GM18868 (cell line): ENCODE results near the gene ATP8B2.
A peak's percentile ranks its signal among the peaks of the same experiment; 100 is the strongest.
"Not testable (repeated sequence)": the region's sequence is repeated elsewhere in the genome, so short reads cannot be mapped to it uniquely, and the experiment has no call there.

Experiments used
- ATAC-seq: cut with Tn5 transposase; IDR thresholded peaks from one replicate; pipeline ENCODE4 v1.9.1; 2021; ENCODE audit warnings: mild to moderate bottlenecking, moderate library complexity; ENCODE audit not compliant: unreplicated experiment

Gene ATP8B2, protein sequence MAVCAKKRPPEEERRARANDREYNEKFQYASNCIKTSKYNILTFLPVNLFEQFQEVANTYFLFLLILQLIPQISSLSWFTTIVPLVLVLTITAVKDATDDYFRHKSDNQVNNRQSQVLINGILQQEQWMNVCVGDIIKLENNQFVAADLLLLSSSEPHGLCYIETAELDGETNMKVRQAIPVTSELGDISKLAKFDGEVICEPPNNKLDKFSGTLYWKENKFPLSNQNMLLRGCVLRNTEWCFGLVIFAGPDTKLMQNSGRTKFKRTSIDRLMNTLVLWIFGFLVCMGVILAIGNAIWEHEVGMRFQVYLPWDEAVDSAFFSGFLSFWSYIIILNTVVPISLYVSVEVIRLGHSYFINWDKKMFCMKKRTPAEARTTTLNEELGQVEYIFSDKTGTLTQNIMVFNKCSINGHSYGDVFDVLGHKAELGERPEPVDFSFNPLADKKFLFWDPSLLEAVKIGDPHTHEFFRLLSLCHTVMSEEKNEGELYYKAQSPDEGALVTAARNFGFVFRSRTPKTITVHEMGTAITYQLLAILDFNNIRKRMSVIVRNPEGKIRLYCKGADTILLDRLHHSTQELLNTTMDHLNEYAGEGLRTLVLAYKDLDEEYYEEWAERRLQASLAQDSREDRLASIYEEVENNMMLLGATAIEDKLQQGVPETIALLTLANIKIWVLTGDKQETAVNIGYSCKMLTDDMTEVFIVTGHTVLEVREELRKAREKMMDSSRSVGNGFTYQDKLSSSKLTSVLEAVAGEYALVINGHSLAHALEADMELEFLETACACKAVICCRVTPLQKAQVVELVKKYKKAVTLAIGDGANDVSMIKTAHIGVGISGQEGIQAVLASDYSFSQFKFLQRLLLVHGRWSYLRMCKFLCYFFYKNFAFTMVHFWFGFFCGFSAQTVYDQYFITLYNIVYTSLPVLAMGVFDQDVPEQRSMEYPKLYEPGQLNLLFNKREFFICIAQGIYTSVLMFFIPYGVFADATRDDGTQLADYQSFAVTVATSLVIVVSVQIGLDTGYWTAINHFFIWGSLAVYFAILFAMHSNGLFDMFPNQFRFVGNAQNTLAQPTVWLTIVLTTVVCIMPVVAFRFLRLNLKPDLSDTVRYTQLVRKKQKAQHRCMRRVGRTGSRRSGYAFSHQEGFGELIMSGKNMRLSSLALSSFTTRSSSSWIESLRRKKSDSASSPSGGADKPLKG

DNA sequence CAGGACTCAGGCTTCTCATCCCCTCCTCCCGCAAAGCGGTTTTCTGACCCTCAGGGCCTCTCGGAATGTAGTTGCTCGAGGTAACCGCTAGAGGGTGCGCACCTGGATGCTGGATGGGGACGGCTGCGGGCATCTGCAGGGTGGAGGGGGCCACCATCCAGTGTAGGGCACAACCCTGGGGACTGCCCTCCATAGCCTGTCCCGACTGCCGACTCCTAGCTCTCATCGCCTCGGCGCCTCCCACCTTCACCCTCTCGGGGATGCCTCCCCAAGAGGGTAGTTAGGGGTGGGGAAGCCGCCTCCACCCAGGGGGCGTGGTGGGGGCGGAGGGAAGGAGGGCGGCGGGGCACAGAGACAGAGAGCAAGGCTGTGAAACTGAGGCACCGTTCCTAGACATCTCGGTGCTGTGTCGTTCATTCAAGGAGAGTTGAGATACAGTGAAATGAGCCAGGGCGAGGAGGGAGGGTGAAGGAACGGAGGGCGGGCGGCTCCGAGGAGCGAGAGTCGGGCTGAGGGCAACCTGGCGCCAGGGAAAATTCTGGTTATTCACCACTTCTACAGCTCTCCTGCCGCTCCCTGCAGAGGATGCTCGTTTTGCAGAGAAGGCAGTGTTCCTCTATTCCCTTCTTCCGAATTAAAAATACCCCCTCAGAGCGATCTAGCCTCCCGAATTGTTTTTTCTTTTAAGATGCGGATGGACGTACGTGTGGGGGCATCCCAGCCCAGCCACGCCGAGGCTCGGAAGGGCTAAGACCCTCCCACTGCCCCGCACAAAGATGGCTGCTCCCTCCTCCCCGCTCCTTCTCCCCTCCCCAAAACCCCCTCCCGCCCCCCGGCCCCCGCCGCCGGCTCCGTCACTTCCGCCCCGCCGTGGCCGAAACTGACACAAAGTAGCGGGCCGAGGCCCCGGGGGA is at the start of gene ATP8B2:
TSS of gene ATP8B2 (plus strand) at position 857 of the 914 bp plus-strand sequence. CDS start 2,617 bp downstream, outside the sequence.
- peak; percentile 54 for ATAC-seq

DNA sequence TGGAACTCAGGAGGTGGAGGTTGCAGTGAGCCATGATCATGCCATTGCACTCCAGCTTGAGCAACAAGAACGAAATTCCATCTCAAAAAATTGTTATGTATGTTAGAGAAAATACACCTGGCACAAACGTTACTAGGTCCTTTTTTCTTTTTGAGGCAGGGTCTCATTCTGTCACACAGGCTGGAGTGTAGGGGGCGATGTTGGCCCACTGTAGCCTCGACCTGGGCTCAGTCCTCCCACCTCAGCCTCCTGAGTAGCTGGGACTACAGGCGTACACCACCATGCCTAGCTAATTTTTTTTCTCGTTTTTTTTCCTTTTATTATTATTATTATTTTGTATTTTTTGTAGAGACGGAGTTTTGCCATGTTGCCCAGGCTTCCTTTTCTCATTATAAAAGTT is 48.5 kb upstream of the ATP8B2 start:
- no peak for ATAC-seq

DNA sequence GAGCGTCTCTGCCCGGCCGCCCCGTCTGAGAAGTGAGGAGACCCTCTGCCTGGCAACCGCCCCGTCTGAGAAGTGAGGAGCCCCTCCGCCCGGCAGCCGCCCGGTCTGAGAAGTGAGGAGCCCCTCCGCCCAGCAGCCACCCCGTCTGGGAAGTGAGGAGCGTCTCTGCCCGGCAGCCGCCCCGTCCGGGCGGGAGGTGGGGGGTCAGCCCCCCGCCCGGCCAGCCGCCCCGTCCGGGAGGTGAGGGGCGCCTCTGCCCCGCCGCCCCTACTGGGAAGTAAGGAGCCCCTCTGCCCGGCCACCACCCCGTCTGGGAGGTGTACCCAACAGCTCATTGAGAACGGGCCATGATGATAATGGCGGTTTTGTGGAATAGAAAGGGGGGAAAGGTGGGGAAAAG is 37.7 kb upstream of the ATP8B2 start:
- ATAC-seq = not testable (repeated sequence)

DNA sequence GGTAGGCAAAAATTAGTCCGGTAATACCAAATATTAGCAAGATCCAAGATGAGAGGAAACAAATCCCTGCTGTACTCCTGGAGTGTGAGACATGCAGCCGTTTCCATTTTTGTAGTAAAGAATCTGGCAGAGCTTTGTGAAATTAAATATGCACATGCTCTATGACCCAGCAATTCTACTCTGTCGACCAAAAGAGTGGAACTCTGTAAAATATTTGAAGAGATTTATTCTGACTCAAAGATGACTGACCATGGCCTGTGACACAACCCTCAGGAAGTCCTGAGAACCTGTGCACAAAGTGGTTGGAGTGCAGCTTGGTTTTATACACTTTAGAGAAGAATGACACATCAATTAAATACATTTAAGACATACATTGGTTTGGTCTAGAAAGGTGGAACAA is 36.7 kb upstream of the ATP8B2 start:
- ATAC-seq = no peak

DNA sequence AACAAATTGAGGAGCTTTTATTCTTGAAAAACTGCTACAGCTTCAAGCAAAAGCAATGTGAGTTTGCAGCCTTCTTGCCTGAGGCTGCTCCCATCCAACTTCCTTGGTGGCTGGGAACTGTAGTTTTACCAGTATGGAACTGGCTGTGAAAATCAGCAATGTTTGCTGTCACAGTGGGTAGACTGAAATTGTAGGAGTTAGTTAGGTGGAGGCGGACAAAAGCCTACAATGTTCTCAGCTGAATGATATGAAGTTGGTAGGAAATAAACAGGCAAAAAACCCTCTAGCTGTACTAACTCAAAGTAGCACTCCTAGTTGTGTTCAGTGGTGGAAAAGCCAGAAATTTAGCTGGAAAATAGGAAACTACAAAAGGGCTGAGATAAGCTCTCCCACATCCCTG is 34.4 kb upstream of the ATP8B2 start:
- no peak for ATAC-seq

DNA sequence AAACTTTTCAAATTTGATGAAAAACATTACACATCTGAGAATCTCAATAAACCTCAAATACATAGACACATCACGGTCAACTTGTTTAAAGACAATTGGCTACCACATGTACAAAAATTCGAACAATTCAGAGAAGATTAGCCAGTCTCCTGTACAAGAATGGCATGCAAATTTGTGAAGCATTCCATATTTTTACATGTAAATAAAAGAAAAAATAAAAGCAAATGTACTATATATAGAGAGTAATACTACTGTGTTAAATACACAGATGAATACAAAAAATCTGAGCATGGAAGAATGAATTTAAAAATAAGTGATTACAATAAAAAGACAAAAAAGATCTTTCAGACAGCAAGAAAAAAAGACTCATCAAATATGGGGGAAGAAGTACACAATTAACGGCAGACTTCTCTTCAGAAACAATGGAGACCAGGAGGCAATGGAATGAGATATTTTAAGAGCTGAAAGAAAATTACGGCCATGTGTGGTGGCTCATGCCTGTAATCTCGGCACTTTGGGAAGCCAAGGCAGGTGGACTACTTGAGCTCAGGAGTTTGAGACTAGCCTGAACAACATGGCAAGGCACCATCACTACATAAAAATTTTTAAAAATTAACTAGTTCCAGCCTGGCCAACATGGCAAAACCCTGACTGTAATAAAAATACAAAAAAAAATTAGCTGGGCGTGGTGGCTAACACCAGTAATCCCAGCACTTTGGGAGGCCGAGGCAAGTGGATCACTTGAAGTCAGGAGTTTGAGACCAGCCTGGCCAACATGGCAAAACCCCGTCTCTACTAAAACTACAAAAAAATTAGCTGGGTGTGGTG is 29.7 kb upstream of the ATP8B2 start:
- no peak for ATAC-seq

DNA sequence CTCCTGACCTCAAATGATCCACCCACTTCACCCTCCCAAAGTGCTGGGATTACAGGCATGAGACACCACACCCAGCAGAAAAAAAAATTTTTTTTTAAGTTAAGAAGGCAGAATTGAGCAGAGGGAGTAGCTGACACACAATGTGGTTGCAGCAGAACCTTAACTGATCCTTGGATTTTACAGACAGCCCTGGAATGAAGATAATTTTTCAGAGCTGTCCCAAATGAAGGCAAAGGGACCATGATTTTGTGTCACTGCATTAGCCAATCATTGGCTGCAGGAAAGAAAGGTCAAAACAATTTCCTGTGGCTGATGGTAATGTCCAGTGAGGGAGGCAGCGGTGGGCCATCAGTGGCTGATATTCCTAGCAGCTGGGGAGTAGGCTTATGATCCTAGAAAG is 23.7 kb upstream of the ATP8B2 start:
- ATAC-seq = no peak

DNA sequence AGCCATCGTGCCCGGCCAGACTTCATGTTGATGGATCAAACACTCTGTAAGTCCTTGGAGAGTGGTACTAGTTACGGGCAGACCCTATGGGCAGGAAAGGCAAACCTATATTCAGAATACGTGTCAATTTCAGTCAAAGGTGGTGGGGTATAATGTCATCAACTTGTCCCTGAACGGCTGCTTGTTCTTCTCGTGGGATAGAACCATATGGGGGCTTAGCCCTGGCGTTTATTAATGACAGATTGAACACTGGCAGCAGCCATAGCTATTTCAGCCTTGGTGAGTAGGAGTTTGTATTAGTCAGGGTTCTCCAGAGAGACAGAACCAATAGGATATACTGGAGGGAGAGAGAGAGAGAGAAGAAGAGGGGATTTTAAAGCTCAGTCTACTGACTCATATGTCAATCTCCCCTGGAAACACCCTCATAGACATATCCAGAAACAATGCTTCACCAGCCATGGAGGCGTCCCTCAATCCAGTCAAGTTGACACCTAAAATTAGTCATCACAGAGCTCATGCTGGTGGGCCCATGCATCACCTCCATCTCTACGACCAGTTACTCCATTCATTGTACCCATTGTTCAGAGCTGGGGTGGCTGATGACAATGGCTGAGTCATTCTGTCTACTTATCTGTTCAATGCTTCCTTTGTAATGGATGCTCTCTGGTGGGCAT is 20.5 kb upstream of the ATP8B2 start:
- no peak for ATAC-seq

DNA sequence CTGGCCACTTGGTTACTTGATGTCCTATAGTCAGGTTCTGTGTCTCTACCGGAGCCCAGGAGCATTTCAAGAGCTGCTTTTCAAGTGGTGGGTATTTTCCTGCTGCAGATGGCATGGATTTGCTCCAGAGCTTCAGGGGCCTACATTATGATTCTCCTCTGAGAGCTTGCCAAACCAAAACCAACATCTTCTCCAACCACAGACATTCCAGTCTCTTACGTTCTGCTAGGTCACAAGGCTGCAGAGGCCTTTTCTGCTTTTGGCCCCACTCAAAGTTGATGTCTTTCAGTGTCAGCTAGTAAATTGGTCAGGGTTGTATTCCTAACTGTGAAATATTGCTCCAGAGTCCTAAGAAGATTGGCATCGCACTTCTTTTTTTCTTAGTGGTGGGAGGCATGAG is 19.2 kb upstream of the ATP8B2 start:
- ATAC-seq = no peak

DNA sequence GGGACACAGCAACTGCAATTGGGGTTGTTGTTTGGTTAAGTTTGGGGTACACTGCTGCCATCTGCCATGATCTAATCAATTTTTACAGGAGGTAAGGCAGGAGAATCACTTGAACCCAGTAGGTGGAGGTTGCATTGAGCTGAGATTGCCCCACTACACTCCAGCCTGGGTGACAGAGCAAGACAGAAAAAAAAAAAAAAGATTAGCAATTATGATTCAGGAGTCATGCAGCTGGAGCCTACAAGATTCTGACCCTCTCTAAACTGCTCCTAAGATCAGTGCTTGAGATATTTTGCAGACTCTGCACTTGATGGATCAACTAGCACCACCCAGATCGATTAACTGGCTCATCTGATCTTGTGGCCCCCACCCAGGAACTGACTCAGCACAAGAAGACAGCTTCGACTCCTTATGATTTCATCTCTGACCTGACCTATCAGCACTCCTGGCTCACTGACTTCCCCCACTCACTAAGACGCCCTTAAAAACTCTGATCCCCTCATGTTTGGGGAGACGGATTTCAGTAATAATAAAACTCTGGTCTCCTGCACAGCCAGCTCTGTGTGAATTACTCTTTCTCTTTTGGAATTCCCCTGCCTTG is 17.6 kb upstream of the ATP8B2 start:
- ATAC-seq = not testable (repeated sequence)

DNA sequence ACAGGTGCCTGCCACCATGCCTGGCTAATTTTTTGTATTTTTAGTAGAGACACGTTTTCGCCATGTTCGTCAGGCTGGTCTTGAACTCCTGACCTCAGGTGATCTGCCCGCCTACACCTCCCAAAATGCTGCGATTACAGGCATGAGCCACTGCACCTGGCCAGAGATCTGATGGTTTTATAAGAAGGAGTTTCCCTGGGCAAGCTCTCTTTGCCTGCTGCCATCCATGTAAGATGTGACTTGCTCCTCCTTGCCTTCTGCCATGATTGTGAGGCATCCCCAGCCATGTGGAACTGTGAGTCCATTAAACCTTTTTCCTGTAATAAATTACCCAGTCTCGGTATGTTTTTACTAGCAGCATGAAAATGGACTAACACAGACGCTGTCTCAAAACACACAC is 16.2 kb upstream of the ATP8B2 start:
- ATAC-seq = not testable (repeated sequence)

DNA sequence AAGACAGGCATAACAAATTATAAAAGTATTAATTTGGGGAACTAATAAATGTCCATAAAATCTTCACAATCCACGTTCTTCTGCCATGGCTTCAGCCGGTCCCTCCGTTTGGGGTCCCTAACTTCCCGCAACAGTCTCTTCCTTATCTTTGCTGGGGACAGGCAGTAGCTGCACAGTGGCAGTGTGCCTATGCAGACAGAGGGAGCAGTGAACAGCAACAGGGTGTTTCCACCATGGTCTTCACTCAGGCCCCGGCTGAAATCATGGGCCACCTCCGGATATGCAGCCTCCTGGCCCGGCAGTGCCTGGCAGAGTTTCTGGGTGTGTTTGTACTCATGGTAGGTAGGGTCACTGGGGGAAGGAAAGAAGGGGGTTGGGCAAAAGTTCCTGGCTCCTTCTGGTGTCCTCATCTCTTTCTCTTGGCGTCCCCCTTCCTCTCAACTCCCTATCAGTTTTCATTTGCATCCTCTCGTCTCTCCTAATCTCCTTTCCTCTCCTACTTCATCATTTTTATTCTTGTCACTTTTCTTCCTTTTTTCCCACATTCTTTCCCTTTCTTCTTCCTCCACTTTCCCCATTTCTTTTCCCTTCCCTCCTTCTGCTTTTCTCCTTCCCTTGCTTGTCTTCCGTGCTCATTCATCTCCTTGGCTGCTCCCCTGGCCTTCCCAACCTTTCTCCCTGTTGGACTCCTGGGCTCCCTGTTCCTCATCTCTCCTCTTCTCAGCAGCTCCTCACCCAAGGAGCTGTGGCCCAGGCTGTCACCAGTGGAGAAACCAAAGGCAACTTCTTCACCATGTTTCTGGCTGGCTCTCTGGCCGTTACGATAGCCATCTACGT is 12.9 kb upstream of the ATP8B2 start:
- ATAC-seq = not testable (repeated sequence)

DNA sequence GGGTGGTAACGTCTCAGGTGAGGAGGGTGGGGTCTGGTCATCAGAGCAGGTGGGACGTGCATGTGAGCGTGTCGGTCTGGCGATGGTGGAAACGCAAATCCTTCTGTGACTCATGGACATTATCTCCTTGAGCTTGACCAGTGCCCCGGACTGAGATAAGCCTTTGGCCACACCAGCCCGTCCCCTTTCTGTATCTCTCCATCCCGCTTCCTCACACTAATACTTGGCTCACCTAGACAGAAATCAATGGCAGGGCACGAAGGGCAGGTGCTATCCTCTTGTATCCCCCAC is 12.3 kb upstream of the ATP8B2 start:
- no peak for ATAC-seq

DNA sequence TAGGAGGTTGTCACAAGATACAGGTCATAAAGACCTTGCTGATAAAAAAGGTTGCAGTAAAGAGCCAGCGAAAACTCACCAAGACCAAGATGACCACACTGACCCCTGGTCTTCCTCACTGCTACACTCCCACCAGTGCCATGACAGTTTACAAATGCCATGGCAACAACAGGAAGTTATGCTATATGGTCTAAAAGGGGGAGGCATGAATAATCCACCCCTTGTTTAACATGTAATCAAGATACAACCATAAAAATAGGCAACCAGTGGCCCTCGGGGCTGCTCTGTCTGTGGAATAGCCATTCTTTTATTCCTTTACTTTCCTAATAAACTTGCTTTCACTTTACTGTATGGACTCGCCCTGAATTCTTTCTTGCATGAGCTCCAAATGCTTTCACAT is 11.1 kb upstream of the ATP8B2 start:
- not testable (repeated sequence) for ATAC-seq

DNA sequence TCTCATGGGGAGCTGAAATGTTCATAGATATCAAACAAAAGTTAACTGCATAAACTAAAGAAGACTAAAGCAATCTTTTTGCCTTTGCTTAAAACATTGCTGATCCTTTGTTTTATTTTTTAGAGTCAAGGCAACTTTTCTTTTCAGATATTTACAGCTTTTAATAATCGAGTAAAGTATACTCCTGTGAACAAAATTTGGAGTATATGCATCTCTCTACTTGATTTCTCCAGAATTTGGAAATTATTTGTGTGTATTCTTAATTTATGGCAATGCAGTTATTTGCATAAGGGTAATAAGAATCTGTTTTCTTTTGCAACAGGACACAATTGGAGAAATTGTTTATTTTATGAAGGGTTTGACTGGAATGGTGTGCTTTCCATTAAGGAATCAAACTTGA is 8.6 kb upstream of the ATP8B2 start:
- no peak for ATAC-seq

DNA sequence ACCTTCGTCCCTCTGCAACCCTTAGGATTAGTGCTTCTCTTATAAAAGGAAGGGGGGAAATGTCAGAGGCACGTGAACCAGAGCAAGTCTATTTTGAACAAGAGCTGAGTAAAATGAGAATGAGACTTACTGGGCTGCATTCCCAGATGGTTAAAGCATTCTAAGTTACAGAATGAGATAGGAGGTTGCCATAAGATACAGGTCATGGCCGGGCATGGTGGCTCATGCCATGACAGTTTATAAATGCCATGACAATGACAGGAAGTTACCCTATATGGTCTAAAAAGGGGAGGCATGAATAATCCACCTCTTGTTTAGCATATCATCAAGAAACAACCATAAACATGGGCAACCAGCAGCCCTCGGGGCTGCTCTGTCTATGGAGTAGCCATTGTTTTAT is 6.9 kb upstream of the ATP8B2 start:
- ATAC-seq = no peak

DNA sequence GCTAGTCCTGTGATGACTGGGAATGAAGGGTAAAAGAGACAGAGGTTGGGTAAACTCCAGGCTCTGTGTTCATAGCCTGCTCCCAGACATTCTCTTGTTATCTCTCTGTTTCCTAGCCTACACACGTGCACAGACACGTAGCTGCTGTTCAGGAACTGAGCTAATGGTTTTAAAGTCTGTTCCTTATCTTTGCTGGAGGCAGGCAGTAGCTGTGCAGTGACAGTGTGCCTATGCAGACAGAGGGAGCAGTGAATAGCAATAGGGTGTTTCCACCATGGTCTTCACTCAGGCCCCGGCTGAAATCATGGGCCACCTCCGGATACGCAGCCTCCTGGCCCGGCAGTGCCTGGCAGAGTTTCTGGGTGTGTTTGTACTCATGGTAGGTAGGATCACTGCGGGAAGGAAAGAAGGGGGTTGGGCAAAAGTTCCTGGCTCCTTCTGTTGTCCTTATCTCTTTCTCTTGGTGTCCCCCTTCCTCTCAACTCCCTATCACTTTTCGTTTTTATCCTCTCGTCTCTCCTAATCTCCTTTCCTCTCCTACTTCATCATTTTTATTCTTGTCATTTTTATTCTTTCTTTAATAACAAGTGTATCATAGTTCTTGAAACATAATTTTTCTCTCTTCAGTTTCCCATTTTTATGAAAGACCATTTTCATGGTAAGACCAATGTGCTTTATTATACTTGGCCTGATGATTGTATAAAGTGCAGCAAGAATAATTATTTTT is 4.3 kb upstream of the ATP8B2 start, which contains the start of gene AQP10:
TSS of gene AQP10 (plus strand) at position 212 of the 727 bp plus-strand sequence. CDS start at position 275, 63 bp downstream.
- ATAC-seq = no peak
